HG03103 (cell line): ENCODE results near the gene RACK1.

Experiments used
- ATAC-seq: cut with Tn5 transposase; IDR thresholded peaks from one replicate; pipeline ENCODE4 v1.9.1; 2021; ENCODE audit warnings: low read depth; ENCODE audit not compliant: unreplicated experiment

The RACK1 gene

GRCh38 chr5:181199881-181200638 is 43.6 kb downstream of the RACK1 start:
- no peak for ATAC-seq

- peak; percentile 49 for ATAC-seq
Measured at GRCh38 chr5:181198905-181199519, 44.7 kb downstream of the RACK1 start.

DNA sequence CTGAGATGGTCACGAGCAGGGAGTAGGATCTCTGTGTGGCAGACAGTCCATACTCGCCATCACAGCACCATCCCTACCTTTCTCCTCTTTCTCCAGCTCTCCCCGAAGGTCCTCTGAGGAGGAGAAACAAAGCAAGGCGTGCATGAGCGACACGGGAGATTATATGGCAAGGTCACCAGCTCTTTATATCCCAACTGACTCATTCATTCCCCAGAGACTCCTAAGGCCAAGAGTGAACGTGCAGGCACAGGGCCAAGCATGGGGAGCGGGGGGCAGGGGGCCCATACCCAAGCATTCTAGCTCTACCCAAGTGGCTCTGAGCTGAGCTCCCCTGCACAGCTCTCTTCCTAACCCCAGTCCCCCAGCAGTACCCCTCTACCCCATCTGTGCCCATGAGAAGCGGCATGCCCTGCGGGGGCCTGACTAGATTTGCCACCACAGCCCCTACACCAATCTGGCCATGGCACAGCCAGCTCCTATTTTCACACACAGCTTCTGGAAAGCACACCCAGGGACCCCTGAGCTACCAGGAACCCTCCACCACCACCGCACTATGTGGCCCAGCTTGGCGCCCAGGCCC is 45.5 kb downstream of the RACK1 start:
- ATAC-seq: no peak

DNA sequence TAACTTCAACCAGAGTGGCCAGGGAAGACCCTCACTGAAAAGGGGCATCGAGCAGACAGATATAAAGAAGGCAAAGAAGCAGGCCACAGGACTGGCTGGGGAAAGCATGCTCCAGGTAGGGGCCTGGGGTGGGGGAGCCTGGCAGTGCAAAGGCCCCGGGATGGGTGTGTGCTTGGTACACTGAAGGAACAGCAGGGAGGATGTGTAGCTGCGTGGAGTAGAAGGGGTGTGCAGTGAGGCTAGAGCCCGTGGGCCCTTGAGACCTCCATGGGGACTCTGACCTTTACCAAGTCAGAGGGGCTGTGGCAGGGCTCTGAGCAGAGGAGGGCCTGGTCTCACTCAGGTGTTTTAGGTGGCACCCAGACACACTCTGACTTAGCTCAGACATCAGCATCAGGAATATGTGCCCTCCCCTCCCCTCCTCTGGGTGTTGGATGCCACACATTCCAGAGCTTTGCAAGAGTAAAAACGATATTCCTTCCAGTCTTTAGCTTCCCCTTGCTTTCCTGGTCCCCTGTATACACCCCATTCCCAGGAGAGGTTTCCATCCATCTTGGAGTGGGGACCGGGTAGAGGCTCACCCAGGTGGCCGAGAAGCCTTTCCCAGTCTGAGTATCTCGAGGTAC is 46.3 kb downstream of the RACK1 start:
- no peak for ATAC-seq

DNA sequence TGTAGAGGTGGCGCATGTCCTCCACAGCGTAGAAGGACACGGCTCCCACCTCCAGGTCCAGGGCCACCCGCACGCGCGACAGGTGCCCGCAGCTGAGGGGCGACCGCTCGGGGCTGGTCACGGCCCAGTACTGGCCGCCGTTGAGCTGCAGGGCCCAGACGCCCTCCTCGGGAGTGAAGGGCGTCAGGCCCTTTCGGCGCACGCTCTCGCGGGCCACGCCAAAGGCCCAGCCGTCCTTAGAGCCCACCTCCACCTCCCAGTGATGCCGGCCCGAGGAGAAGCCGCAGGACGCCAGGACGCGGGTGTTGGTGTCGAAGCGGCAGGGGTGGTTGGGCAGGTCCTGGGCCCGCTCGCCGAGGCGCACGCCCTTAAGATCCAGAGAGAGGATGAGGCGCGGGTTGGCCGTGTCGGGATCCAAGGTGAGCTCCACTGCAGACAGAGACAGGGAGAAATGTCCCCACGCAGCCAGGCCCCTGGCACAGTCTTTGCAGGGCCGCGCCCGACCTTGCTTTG is 48.4 kb downstream of the RACK1 start:
- ATAC-seq: no peak

DNA sequence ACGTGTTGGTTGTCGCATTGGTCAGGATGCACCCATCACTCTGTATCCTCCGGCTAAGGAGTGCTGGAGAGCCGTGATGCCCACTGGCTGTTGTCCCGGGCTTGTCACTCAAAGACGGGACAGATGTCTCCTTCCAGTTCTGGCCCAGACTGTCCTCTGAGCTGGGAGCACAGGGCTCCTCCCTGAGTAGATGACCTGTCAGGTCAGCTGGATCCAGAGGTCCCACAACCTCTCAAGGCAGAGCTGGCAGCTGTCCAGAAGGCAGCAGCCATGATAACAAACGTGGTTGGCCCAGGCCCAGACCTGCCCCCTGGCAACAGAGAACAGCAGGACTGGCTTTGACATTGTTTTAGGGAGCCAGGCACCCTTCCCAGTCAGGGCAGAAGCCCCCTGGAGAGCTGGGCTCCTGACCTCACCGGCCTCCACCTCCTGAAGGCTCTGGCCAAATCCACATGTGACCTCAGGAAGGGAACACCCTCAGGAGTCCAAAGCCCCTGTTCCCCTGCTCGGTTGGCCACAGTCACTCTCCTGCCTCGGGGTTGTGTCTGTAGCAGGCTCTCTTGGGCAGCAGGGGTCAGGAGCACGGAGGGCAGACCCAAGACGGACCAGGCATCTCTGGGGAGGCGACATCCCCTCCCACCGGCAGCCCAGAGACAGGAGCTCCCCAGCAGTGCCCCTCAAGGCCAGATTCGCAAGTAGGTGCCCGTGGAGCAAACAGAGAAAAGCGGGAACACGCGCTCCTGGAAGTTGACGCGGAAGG is 49.0 kb downstream of the RACK1 start:
- no peak for ATAC-seq

DNA sequence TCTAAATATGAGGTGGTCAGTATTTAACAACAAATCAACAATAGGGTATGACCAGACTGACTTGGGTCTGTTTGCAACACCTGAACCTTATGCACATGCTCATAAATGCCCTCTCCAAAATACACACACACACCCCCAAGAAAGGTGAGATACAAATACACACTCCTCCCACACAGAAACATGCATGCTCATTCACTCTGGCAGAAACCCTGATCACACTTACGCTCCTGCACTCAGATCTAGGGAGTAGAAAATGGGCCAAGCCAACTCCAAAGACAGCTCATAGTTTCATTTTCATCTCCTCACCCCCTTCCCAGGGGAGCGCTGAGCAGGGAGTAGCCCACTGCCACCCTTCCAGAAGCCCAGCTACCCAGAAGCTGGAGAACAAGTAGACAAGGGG is 50.0 kb downstream of the RACK1 start:
- no peak for ATAC-seq

DNA sequence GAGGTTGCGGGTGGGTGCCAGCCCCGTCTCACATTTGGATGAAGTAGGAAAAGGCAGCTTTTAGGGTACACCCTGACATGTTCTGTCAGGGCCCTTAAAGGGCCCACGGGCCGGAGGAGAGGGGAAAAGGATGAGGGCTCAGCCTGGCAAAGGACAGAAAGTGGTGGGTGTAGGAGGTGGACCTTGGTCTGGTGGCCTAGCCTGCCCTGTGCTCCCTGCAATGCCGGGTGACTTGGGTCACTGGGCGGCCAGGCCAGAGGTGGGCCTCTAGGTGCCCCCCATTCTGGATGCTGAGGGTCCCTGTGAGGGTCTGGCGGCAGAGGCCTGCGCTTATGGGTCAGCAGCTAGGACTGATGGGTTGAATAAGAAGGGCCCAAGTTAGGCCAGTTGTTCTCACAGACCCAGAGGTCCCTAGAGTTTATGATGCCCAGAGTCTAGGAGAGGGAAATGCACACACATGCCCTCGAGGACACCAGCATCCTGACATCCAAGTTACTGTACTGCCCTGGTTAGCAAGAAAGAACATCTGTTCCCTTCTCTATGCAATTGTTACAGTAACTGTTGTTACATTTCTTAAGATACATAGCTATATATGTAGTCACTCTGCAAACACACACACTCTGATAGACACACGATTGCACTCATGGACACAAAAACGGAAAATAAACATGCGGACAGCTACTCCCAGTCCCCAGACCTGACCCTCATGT is 51.2 kb downstream of the RACK1 start:
- no peak for ATAC-seq

- peak; percentile 46 for ATAC-seq
Measured at GRCh38 chr5:181191526-181192336, 52.0 kb downstream of the RACK1 start.

DNA sequence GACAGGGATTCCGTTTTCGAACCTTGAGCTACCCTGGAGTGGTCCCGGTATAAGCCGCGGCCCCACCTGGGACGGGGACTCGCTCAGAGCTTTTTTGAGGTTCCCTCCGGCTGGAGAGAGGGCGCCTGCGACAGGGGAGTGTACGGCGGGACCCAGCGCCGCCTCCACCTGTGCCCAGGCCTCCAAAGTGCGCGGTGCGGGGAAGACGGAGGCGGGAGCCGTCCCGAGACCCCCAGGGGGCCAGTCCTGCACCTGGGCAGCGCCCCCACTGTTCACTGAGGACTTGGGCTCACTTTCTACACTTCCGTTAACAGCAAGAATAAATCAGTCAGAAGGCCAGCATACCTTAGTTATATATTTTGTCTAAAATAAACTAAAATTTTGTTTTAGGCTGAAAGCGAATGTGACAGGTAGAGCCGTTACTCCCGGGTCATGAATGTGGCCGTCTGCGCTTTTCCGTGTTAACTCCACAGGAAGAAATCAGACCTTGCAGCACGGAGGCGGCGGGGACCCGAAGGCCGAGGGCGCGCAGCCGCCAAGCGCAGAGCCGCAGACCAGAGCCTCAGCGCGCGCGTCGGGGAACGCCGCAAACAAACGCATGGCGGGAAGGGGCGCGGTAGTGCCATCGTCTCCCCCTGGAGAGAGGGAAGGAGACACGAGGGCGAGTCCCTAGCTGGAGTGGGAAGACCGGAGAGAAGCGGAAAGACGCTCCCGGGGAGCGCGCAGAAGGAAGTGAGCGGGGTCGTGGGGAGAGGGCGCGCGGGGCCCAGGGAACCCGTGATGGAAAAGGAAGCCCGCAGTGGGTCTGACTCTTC is 52.8 kb downstream of the RACK1 start:
- peak; percentile 2 for ATAC-seq

DNA sequence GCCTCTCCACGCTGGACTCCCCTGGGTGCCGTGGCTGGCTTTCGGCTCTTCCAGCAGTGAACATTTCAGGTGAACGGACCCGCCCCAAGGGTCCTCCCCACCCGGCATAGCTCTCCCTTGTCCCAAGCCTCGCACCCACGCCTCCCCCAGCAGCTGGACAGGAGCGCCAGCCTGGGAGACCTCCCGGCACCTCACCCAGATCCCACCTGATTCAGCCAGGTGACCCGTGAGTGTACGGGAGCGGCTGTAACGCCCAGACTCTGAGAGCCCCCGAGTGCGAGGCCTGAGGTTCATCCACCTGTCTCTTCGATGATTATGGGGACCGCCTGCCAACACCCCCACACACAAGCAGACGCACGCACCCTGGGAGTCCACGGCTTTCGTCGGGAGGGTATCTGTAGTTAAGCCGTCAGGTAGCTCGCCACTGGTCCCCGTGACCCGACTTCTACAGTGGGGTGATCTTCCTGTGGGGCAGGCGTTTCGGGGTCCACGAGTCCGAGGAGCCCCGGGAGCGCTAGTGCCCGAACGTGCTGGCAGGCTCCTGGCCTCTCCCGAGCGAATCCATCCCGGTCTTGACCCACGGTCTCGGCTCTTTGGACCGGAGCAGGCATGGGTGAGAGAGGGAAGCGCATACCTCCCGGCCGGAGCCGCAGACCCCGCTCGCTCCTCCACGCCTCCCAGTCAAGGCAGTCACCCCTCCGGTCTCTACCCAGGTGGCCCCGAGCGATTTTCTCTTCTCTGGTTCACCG is 53.6 kb downstream of the RACK1 start:
- ATAC-seq: no peak

DNA sequence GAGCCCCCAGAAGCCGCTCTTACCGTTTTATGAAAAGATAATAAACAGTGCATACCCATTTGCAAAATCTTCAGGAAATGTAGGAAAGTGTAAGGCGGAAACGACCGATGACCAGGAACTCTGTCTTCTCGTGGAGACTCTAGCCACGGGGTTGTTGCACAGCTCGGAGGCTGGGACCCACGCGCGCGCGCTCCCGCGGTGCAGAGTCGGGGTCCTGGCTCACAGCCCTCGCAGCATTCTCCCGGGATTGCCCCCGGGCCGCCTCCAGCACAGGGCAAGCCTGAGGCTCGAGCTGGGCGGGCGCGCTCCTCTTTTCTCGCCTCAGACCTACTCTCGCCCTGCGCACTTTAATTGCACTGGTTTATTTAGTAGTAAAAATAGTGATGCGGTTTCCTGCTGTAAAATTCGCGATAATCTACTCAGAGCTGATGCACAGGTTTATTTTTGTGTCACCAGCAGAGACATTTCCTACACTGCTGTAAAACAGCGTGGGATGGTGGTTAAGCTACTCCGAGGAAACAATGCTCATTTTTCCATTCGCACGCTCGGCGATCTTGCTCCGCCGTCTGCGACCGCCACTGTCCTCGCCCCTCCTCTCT is 54.2 kb downstream of the RACK1 start:
- ATAC-seq: no peak

- no peak for ATAC-seq
Measured at GRCh38 chr5:181188700-181189362, 54.9 kb downstream of the RACK1 start.

DNA sequence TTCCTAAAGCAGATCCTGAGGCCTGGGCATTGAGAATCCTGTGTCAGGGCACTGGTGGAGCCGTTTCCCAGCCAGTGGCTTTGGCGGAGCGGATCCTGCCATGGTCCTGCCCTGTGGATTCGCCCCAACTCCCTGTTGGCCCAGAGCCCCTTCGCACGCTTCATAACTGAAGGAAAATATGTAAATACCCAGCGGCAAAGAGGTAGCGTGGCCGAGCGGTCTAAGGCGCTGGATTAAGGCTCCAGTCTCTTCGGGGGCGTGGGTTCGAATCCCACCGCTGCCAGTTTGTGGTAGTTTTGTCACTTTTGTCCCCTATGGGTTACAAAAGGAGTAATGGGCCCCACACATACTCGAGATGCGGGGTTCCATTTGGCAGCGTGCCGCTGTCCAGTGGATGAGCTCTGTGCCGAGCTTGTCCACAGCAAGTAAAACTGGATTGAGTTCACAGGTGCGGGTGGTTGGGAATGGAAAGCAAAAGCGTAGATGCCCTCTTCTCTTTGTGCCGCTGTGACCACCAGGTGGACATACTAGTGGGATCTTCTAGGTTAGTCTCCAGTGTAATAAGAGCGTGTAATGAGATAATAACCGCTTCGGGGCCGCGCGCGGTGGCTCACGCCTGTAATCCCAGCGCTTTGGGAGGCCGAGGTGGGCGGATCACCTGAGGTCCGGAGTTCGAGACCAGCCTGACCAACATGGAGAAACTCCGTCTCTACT is 56.0 kb downstream of the RACK1 start:
- ATAC-seq: no peak

GRCh38 chr5:181186986-181187499 is 56.7 kb downstream of the RACK1 start:
- no peak for ATAC-seq
